MG63 (cell line): ENCODE data around the gene INAVA. TPM values are rescaled to one million over a fixed set of nuclear protein-coding genes. Genes with fewer than 3 reads are reported as not detected.

Experiments
- DNase-seq: peaks from one replicate; pipeline ENCODE4 v3.0.0-alpha.2; 2020
- H3K27me3 ChIP-seq: fragments of 250-450 bp; sonication (Bioruptor Pico); 2 replicates; pipeline ENCODE4 v1.5.1; 2020; ENCODE audit warnings: mild to moderate bottlenecking, moderate library complexity
- H3K36me3 ChIP-seq: fragments of 250-450 bp; sonication (Bioruptor Pico); 2 replicates; pipeline ENCODE4 v1.5.1; 2020; ENCODE audit warnings: mild to moderate bottlenecking, moderate library complexity
- H3K4me3 ChIP-seq: fragments of 250-450 bp; sonication (Bioruptor Pico); 2 replicates; pipeline ENCODE4 v1.5.1; 2020; ENCODE audit warnings: mild to moderate bottlenecking, moderate library complexity
- H3K9me3 ChIP-seq: fragments of 250-450 bp; sonication (Bioruptor Pico); 2 replicates; pipeline ENCODE4 v1.5.1; 2020; ENCODE audit warnings: mild to moderate bottlenecking, moderate library complexity
- total RNA-seq: library from RNA; depleted of rRNA; stranded (reverse); fragments of >200 nt; shearing (Covaris generic); gene quantifications from 2 replicates; pipeline ENCODE4 v1.2.3, GENCODE V29; 2014; ENCODE audit warnings: low replicate concordance; rRNA removed

INAVA gene
- total RNA-seq = not detected in 2 replicates

GRCh38 chr1:200894712-200895442, at the start of gene INAVA:
INAVA (plus strand) TSS chr1:200894900; CDS start chr1:200898401, 3,501 bp downstream.
- Histone ChIP-seq H3K36me3 (no peaks in the 10 kb centered on the region), H3K27me3 (peaks cover 16% of the 10 kb centered on the region), H3K9me3 (no peaks in the 10 kb centered on the region), H3K4me3 (no peak within 1 kb of the TSS)
- no peak for DNase-seq

GRCh38 chr1:200845360-200845759, 49.3 kb upstream of the INAVA start:
- H3K4me3 ChIP-seq = no peak overlapping the region
- no peaks in the 10 kb centered on the region for H3K9me3 ChIP-seq
- peaks cover 48% of the 10 kb centered on the region for H3K36me3 ChIP-seq
- H3K27me3 ChIP-seq = no peaks in the 10 kb centered on the region
- DNase-seq = no peak

GRCh38 chr1:200846398-200846797, 48.3 kb upstream of the INAVA start:
- Histone ChIP-seq H3K27me3 (no peaks in the 10 kb centered on the region), H3K4me3 (no peak overlapping the region), H3K9me3 (no peaks in the 10 kb centered on the region), H3K36me3 (peaks cover 55% of the 10 kb centered on the region)
- no peak for DNase-seq

- Histone ChIP-seq H3K27me3 (no peaks in the 10 kb centered on the region), H3K36me3 (peaks cover 68% of the 10 kb centered on the region), H3K4me3 (no peak overlapping the region), H3K9me3 (no peaks in the 10 kb centered on the region)
- DNase-seq = no peak
Observed at GRCh38 chr1:200849430-200849829, 45.3 kb upstream of the INAVA start.

GRCh38 chr1:200850554-200850953, 44.1 kb upstream of the INAVA start:
- no peaks in the 10 kb centered on the region for H3K9me3 ChIP-seq
- no peak for DNase-seq
- peaks cover 76% of the 10 kb centered on the region for H3K36me3 ChIP-seq
- no peaks in the 10 kb centered on the region for H3K27me3 ChIP-seq
- H3K4me3 ChIP-seq = no peak overlapping the region

GRCh38 chr1:200856716-200857357, 37.9 kb upstream of the INAVA start:
- Histone ChIP-seq H3K9me3 (no peaks in the 10 kb centered on the region), H3K4me3 (no peak overlapping the region), H3K36me3 (peaks cover 65% of the 10 kb centered on the region), H3K27me3 (no peaks in the 10 kb centered on the region)
- no peak for DNase-seq

GRCh38 chr1:200857804-200858203, 36.9 kb upstream of the INAVA start:
- Histone ChIP-seq H3K36me3 (peaks cover 57% of the 10 kb centered on the region), H3K9me3 (no peaks in the 10 kb centered on the region)

GRCh38 chr1:200861937-200862647, 32.6 kb upstream of the INAVA start:
- H3K36me3 ChIP-seq = peaks cover 24% of the 10 kb centered on the region
- H3K4me3 ChIP-seq = no peak overlapping the region

More at GRCh38 chr1:200857804-200858203, 36.9 kb upstream of the INAVA start:
- no peaks in the 10 kb centered on the region for H3K27me3 ChIP-seq
- H3K4me3 ChIP-seq = no peak overlapping the region
- no peak for DNase-seq

GRCh38 chr1:200862713-200863415, 31.8 kb upstream of the INAVA start:
- H3K9me3 ChIP-seq = no peaks in the 10 kb centered on the region
- H3K4me3 ChIP-seq = no peak overlapping the region
- peaks cover 17% of the 10 kb centered on the region for H3K36me3 ChIP-seq
- H3K27me3 ChIP-seq = no peaks in the 10 kb centered on the region
- no peak for DNase-seq

More at GRCh38 chr1:200861937-200862647, 32.6 kb upstream of the INAVA start:
- DNase-seq = no peak
- Histone ChIP-seq H3K9me3 (no peaks in the 10 kb centered on the region), H3K27me3 (no peaks in the 10 kb centered on the region)

- H3K4me3 ChIP-seq = no peak overlapping the region
- H3K9me3 ChIP-seq = no peaks in the 10 kb centered on the region
- peaks cover 6% of the 10 kb centered on the region for H3K36me3 ChIP-seq
- H3K27me3 ChIP-seq = no peaks in the 10 kb centered on the region
- no peak for DNase-seq
Observed at GRCh38 chr1:200866116-200866515, 28.6 kb upstream of the INAVA start.

GRCh38 chr1:200866521-200866920, 28.2 kb upstream of the INAVA start:
- DNase-seq = no peak
- Histone ChIP-seq H3K36me3 (peaks cover 6% of the 10 kb centered on the region), H3K27me3 (no peaks in the 10 kb centered on the region), H3K4me3 (no peak overlapping the region), H3K9me3 (no peaks in the 10 kb centered on the region)

GRCh38 chr1:200867018-200867811, 27.5 kb upstream of the INAVA start:
- H3K4me3 ChIP-seq = no peak overlapping the region
- H3K36me3 ChIP-seq = peaks cover 6% of the 10 kb centered on the region
- no peak for DNase-seq

GRCh38 chr1:200869376-200869752, 25.3 kb upstream of the INAVA start:
- no peak for DNase-seq
- H3K36me3 ChIP-seq = peaks cover 2% of the 10 kb centered on the region; the same call in 1 of the 2 replicates
- H3K27me3 ChIP-seq = no peaks in the 10 kb centered on the region
- no peaks in the 10 kb centered on the region for H3K9me3 ChIP-seq
- H3K4me3 ChIP-seq = no peak overlapping the region

More at GRCh38 chr1:200867018-200867811, 27.5 kb upstream of the INAVA start:
- H3K27me3 ChIP-seq = no peaks in the 10 kb centered on the region
- H3K9me3 ChIP-seq = no peaks in the 10 kb centered on the region

- H3K9me3 ChIP-seq = no peaks in the 10 kb centered on the region
- DNase-seq = no peak
- no peaks in the 10 kb centered on the region; the same call in 1 of the 2 replicates for H3K36me3 ChIP-seq
- no peak overlapping the region for H3K4me3 ChIP-seq
- no peaks in the 10 kb centered on the region for H3K27me3 ChIP-seq
Observed at GRCh38 chr1:200869753-200870391, 24.8 kb upstream of the INAVA start.

- no peaks in the 10 kb centered on the region for H3K36me3 ChIP-seq
- DNase-seq = no peak
- peaks cover 8% of the 10 kb centered on the region for H3K27me3 ChIP-seq
- no peaks in the 10 kb centered on the region for H3K9me3 ChIP-seq
- H3K4me3 ChIP-seq = no peak within 1 kb of the TSS
Observed at GRCh38 chr1:200872446-200873115, 22.1 kb upstream of the INAVA start, which contains the start of gene GPR25. GPR25 (plus strand) TSS chr1:200872981; CDS start chr1:200873038, 57 bp downstream.
